ENCODE measurements around the gene STPG4.

The STPG4 gene

GRCh38 chr2:47173986-47174732 lies 19.1 kb upstream of the STPG4 start:
- peaks cover 27% of the 10 kb centered on the region for H3K4me1 ChIP-seq (ENCODE audit: control insufficient read depth, insufficient read depth, low read length)
- no peak for TF ChIP-seq ZNF791 (tag by site-specific recombination; IDR thresholded peaks at IDR 0.05)
- no peak for TF ChIP-seq ZBTB7A (tag by site-specific recombination; IDR thresholded peaks at IDR 0.05; ENCODE audit: low read depth)
- no peak for TF ChIP-seq ZNF341 (tag by site-specific recombination; IDR thresholded peaks at IDR 0.05; ENCODE audit: low read depth)
- no peak for TF ChIP-seq ZNF324 (tag by site-specific recombination; IDR thresholded peaks at IDR 0.05)
- TF ChIP-seq ZNF292 (tag by site-specific recombination; IDR thresholded peaks at IDR 0.05; ENCODE audit: borderline replicate concordance, low read depth) = no peak
- TF ChIP-seq EGR2 (tag by site-specific recombination; IDR thresholded peaks at IDR 0.05; ENCODE audit: low read depth) = no peak
- no peak for TF ChIP-seq ZNF10 (tag by site-specific recombination; IDR thresholded peaks at IDR 0.05)
- TF ChIP-seq ZNF223 (tag by site-specific recombination; IDR thresholded peaks at IDR 0.05) = no peak
- TF ChIP-seq CTCF (tag by site-specific recombination; IDR thresholded peaks at IDR 0.05) = no peak
- no peak for TF ChIP-seq ZNF596 (tag by site-specific recombination; IDR thresholded peaks at IDR 0.05)
- TF ChIP-seq RBAK (tag by site-specific recombination; IDR thresholded peaks at IDR 0.05) = no peak
- no peak for TF ChIP-seq ZNF146 (tag by site-specific recombination; IDR thresholded peaks at IDR 0.05)
- TF ChIP-seq ZNF76 (tag by site-specific recombination; IDR thresholded peaks at IDR 0.05; ENCODE audit: borderline replicate concordance, low read depth) = no peak
- no peak for TF ChIP-seq ZNF529 (tag by site-specific recombination; IDR thresholded peaks at IDR 0.05; ENCODE audit: insufficient replicate concordance)
- TF ChIP-seq, protein P1, sequence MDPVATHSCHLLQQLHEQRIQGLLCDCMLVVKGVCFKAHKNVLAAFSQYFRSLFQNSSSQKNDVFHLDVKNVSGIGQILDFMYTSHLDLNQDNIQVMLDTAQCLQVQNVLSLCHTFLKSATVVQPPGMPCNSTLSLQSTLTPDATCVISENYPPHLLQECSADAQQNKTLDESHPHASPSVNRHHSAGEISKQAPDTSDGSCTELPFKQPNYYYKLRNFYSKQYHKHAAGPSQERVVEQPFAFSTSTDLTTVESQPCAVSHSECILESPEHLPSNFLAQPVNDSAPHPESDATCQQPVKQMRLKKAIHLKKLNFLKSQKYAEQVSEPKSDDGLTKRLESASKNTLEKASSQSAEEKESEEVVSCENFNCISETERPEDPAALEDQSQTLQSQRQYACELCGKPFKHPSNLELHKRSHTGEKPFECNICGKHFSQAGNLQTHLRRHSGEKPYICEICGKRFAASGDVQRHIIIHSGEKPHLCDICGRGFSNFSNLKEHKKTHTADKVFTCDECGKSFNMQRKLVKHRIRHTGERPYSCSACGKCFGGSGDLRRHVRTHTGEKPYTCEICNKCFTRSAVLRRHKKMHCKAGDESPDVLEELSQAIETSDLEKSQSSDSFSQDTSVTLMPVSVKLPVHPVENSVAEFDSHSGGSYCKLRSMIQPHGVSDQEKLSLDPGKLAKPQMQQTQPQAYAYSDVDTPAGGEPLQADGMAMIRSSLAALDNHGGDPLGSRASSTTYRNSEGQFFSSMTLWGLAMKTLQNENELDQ (tag by site-specific recombination; IDR thresholded peaks at IDR 0.05; ENCODE audit: low read depth) = no peak
- no peaks in the 10 kb centered on the region for H3K9me3 ChIP-seq (ENCODE audit: control insufficient read depth, insufficient read depth, low read depth, low read length)
- CTCF ChIA-PET = interaction anchor here (0.7 to 5.8 kb wide), 3 partner anchors 99 to 149 kb away, joined by 3 to 33 read pairs (median 20); no protein-coding TSS in a partner anchor
- no peak overlapping the region for H3K27ac ChIP-seq (ENCODE audit: extremely low read depth, low read depth, low read length)
- peak overlapping the region; percentile 92 for H3K4me3 ChIP-seq (ENCODE audit: low read depth, low read length)
- POLR2A ChIA-PET = interaction anchor here (0.7 to 1.4 kb wide), 2 partner anchors 54 to 229 kb away, joined by 3 to 5 read pairs; partner anchors contain the start of gene MSH2
- peaks cover 2 to 35% of the 10 kb centered on the region in 2 experiments; a peak in 2 of 3 replicates for H3K36me3 ChIP-seq (ENCODE audit: control insufficient read depth in 2 of 2, insufficient read depth in 1 of 2, low read length in 2 of 2)

DNA sequence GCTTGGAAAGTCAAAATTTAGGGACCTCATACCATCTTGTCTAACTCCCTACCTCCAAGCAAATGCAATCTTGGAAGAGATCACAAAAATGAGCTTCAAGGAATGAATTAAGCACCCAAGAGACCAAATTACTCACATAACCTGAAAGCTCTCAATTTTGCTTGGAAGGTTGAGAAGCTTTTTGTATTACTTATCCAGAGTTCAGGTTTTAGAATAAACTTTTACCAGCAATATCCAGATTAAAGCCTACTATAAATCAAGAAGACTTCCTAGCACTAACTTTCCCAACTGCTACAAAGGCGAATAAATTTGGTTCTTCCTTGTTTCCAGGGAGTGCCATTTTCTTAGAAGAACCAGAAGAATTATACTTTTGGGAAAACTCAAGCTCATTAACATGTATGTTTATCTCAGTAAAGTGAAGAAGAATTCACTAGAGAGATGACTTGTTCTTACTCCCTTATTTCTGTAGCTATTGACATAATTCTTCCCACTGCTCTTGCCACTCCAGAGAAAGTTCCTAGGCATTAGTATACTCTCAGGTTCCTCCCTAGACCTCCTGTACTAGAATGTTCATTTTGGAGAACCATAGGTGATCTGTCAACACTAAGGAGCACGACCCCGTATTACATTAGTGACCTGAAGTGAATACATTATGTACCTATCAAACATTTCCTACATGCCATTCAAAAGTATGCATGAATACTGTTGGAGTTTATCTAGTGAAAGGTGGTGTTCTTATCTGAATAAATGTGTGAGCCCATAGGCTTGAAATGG lies 18.0 kb upstream of the STPG4 start:
- H3K36me3 ChIP-seq (ENCODE audit: control insufficient read depth in 2 of 2, insufficient read depth in 1 of 2, low read length in 2 of 2) = peaks cover 11 to 46% of the 10 kb centered on the region in 2 experiments; a peak in 2 of 3 replicates
- H3K4me1 ChIP-seq (ENCODE audit: control insufficient read depth, insufficient read depth, low read length) = peaks cover 27% of the 10 kb centered on the region
- no peak overlapping the region for H3K27ac ChIP-seq (ENCODE audit: extremely low read depth, low read depth, low read length)
- TF ChIP-seq PRDM1 (tag by site-specific recombination; IDR thresholded peaks at IDR 0.05) = peak; percentile 36; the same call in 1 of the 2 replicates
- TF ChIP-seq ZSCAN16 (tag by site-specific recombination; IDR thresholded peaks at IDR 0.05) = peak; percentile 80
- TF ChIP-seq ZNF626 (tag by site-specific recombination; IDR thresholded peaks at IDR 0.05) = no peak
- TF ChIP-seq WT1 (tag by site-specific recombination; IDR thresholded peaks at IDR 0.05) = 0 out of 2 replicates have a peak, but pooled peaks have one; percentile 9
- no peak for TF ChIP-seq KLF7 (tag by site-specific recombination; IDR thresholded peaks at IDR 0.05; ENCODE audit: borderline replicate concordance)
- TF ChIP-seq ZBTB20 (tag by site-specific recombination; IDR thresholded peaks at IDR 0.05) = peak; percentile 57; the same call in 1 of the 2 replicates
- TF ChIP-seq ZNF274 (IDR thresholded peaks at IDR 0.05; ENCODE audit: low read length) = no peak
- TF ChIP-seq ZNF274 (tag by site-specific recombination; IDR thresholded peaks at IDR 0.05; ENCODE audit: borderline replicate concordance) = no peak
- no peaks in the 10 kb centered on the region for H3K9me3 ChIP-seq (ENCODE audit: control insufficient read depth, insufficient read depth, low read depth, low read length)
- CTCF ChIA-PET = interaction anchor here (0.6 to 5.8 kb wide), 7 partner anchors 10 to 604 kb away, joined by 3 to 33 read pairs (median 4); no protein-coding TSS in a partner anchor
- POLR2A ChIA-PET = interaction anchor here (0.7 to 1.6 kb wide), 12 partner anchors 9 to 238 kb away, joined by 3 to 13 read pairs (median 4); no protein-coding TSS in a partner anchor
- H3K4me3 ChIP-seq (ENCODE audit: low read depth, low read length) = peak overlapping the region; percentile 16

Measured in HEK293 (cell line).